Naive B cell (primary cell): Measurements from ENCODE around the gene SORL1. TPM values are rescaled to one million over a fixed set of nuclear protein-coding genes. Genes with fewer than 3 reads are reported as not detected.

Experiments
- ATAC-seq, 2 donors: fragments of 150-1000 bp; cut with Tn5 transposase; 2 replicates each; pipeline ENCODE4 v1.10.0; 2021; ENCODE audit warnings: low read depth in 2 of 2, mild to moderate bottlenecking in 2 of 2, moderate library complexity in 2 of 2
- DNase-seq: peaks from one replicate; pipeline ENCODE4 v3.0.0; 2022
- H3K27ac Mint-ChIP-seq, 6 donors: one replicate each; pipeline ENCODE4 v1.8.0; 2020 to 2022; ENCODE audit warnings: mild to moderate bottlenecking in 6 of 6, mixed read lengths in 6 of 6, moderate library complexity in 5 of 6, inconsistent platforms in 2 of 6
- H3K27me3 Mint-ChIP-seq, 3 donors: one replicate each; pipeline ENCODE4 v1.8.0; 2021 to 2022; ENCODE audit warnings: mixed read lengths in 3 of 3, mild to moderate bottlenecking in 1 of 3
- H3K36me3 Mint-ChIP-seq, 2 donors: one replicate each; pipeline ENCODE4 v1.8.0; 2020 to 2022; ENCODE audit warnings: mixed read lengths in 2 of 2, inconsistent platforms in 1 of 2, mild to moderate bottlenecking in 1 of 2
- H3K4me1 Mint-ChIP-seq, 3 donors: one replicate each; pipeline ENCODE4 v1.8.0; 2020 to 2022; ENCODE audit warnings: mixed read lengths in 3 of 3, inconsistent platforms in 1 of 3, mild to moderate bottlenecking in 1 of 3, moderate library complexity in 1 of 3
- H3K4me3 Mint-ChIP-seq, 8 donors: one replicate each; pipeline ENCODE4 v1.8.0; 2020 to 2022; ENCODE audit warnings: mild to moderate bottlenecking in 8 of 8, mixed read lengths in 8 of 8, moderate library complexity in 8 of 8, inconsistent platforms in 2 of 8
- H3K9me3 Mint-ChIP-seq, 7 donors: one replicate each; pipeline ENCODE4 v1.8.0; 2020 to 2022; ENCODE audit warnings: mixed read lengths in 7 of 7, mild to moderate bottlenecking in 5 of 7, inconsistent platforms in 2 of 7, moderate library complexity in 1 of 7
- polyA plus RNA-seq, 6 donors: library from polyadenylated mRNA; unstranded; fragments of 300-500 nt; fragmentation: Illumina TruSeq; gene quantifications; one replicate each; pipeline ENCODE4 v1.2.3, GENCODE V29; 2021; ENCODE audit warnings: low read depth in 6 of 6

Gene SORL1
- polyA plus RNA-seq, 6 donors from 2014 or later = 61.7 to 102 (median 83.8) TPM

GRCh38 chr11:121645001-121645400 lies 192.9 kb downstream of the SORL1 start:
- Mint-ChIP-seq H3K36me3 (no peaks in the 10 kb centered on the region), H3K9me3 (no peaks in the 10 kb centered on the region), H3K4me1 (no peaks in the 10 kb centered on the region), H3K4me3 (no peak overlapping the region), H3K27ac (peak overlapping the region in 1 of 6 donors; percentile 28), H3K27me3 (peaks cover 0 to 8% (median 0%) of the 10 kb centered on the region in 3 donors)
- no peak for DNase-seq
- ATAC-seq = no peak

DNA sequence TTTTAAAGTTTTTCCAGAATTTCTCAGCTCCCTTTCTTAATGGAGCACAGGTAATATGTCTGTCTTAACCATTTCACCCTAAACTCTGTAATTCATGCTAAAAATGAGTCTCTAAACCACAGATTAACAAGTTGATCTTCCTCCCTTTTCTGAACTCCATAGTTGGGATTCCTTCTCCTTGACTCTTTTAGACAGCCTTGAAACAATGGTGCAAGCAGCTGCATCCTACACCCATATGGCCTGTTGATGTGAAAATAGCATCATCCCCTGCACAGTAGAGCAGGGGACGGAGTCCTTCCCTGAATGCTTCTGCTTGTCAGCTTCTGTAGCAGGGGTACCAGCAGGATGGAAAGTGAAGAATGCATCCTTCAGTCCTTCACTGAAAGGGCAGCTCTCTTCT lies 193.5 kb downstream of the SORL1 start:
- DNase-seq (no peak), ATAC-seq (no peak)
- H3K27me3 Mint-ChIP-seq = peaks cover 0 to 8% (median 0%) of the 10 kb centered on the region in 3 donors
- no peaks in the 10 kb centered on the region for H3K9me3 Mint-ChIP-seq
- no peak overlapping the region for H3K27ac Mint-ChIP-seq
- H3K36me3 Mint-ChIP-seq = no peaks in the 10 kb centered on the region
- H3K4me1 Mint-ChIP-seq = no peaks in the 10 kb centered on the region
- no peak overlapping the region for H3K4me3 Mint-ChIP-seq

- H3K27me3 Mint-ChIP-seq = peaks cover 3 to 21% (median 8%) of the 10 kb centered on the region in 3 donors
- peak overlapping the region in 1 of 6 donors; percentile 9 for H3K27ac Mint-ChIP-seq
- no peak for ATAC-seq
- H3K4me3 Mint-ChIP-seq = no peak overlapping the region
- peaks cover 0 to 1% (median 0%) of the 10 kb centered on the region in 7 donors for H3K9me3 Mint-ChIP-seq
- no peaks in the 10 kb centered on the region for H3K36me3 Mint-ChIP-seq
- no peak for DNase-seq
- H3K4me1 Mint-ChIP-seq = no peaks in the 10 kb centered on the region
These were observed 196.2 kb downstream of the SORL1 start for GRCh38 chr11:121648306-121648705.

DNA sequence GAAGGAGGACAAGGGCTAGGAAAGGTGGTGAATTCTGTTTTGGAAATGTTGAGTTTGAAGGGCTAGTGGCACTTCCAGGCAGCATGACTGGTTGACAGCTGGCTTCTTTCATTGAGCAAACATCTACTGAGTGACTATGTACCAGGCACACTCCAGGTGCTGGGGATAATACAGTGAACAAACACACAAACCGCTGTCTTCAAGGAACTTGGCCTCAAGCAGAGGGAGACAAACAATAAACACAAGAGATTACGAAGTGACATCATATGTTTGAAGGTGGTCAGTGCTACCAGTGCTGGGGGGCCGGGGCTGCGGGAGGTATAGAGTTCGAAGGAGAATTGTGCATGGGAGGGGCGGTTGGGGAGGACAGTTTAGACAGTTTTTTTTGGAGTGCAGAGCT lies 197.7 kb downstream of the SORL1 start:
- H3K27me3 Mint-ChIP-seq = peaks cover 3 to 33% (median 22%) of the 10 kb centered on the region in 3 donors
- no peaks in the 10 kb centered on the region for H3K4me1 Mint-ChIP-seq
- H3K9me3 Mint-ChIP-seq = peaks cover 0 to 1% (median 0%) of the 10 kb centered on the region in 7 donors
- DNase-seq (no peak), ATAC-seq (no peak)
- H3K27ac Mint-ChIP-seq = peak overlapping the region in 2 of 6 donors; percentile 5 to 41
- H3K36me3 Mint-ChIP-seq = no peaks in the 10 kb centered on the region
- H3K4me3 Mint-ChIP-seq = no peak overlapping the region

GRCh38 chr11:121650351-121651256 lies 198.5 kb downstream of the SORL1 start:
- Mint-ChIP-seq H3K4me3 (no peak overlapping the region), H3K27ac (peak overlapping the region in 1 of 6 donors; percentile 41), H3K36me3 (no peaks in the 10 kb centered on the region), H3K4me1 (peaks cover 4 to 7% (median 5%) of the 10 kb centered on the region in 3 donors), H3K27me3 (peaks cover 6 to 33% (median 27%) of the 10 kb centered on the region in 3 donors), H3K9me3 (peaks cover 0 to 1% (median 0%) of the 10 kb centered on the region in 7 donors)
- DNase-seq (no peak), ATAC-seq (no peak)

GRCh38 chr11:121651257-121651605 lies 199.1 kb downstream of the SORL1 start:
- Mint-ChIP-seq H3K36me3 (no peaks in the 10 kb centered on the region), H3K27me3 (peaks cover 6 to 33% (median 27%) of the 10 kb centered on the region in 3 donors), H3K9me3 (peaks cover 0 to 1% (median 0%) of the 10 kb centered on the region in 7 donors), H3K4me3 (no peak overlapping the region), H3K4me1 (peaks cover 7 to 12% (median 12%) of the 10 kb centered on the region in 3 donors), H3K27ac (no peak overlapping the region)
- DNase-seq (no peak), ATAC-seq (no peak)

DNA sequence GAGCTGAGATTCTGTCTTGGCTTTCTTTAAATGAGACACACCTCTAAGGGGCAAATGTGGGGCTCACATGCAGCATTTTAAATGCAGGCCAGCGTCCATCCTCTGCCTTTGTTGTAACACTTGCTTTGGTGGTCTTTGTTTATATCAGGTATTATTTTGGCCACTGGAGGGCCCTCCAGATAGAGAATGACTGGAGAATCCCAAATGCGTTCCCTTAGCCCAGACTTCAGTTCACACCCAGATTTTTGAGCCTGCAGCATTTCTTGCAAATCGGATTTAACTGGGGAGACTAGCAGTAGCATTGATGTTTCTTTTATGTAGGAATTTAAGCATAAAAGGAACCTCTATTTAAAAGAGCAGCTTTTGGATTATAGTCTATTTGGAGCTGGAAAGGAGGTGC lies 200.9 kb downstream of the SORL1 start:
- ATAC-seq = no peak
- H3K27ac Mint-ChIP-seq = peak overlapping the region in 1 of 6 donors; percentile 12
- H3K4me1 Mint-ChIP-seq = peaks cover 7 to 13% (median 13%) of the 10 kb centered on the region in 3 donors

GRCh38 chr11:121654259-121654842 lies 202.2 kb downstream of the SORL1 start:
- H3K4me1 Mint-ChIP-seq = peaks cover 7 to 13% (median 13%) of the 10 kb centered on the region in 3 donors
- DNase-seq = no peak
- peak overlapping the region in 2 of 6 donors; percentile 15 to 64 for H3K27ac Mint-ChIP-seq
- H3K9me3 Mint-ChIP-seq = peaks cover 0 to 1% (median 0%) of the 10 kb centered on the region in 7 donors
- no peak for ATAC-seq
- H3K27me3 Mint-ChIP-seq = peaks cover 6 to 31% (median 27%) of the 10 kb centered on the region in 3 donors
- no peaks in the 10 kb centered on the region for H3K36me3 Mint-ChIP-seq
- peak overlapping the region in 4 of 8 donors; percentile 11 to 72 (median 32) for H3K4me3 Mint-ChIP-seq

More for the DNA sequence above, 200.9 kb downstream of the SORL1 start:
- peaks cover 6 to 33% (median 27%) of the 10 kb centered on the region in 3 donors for H3K27me3 Mint-ChIP-seq
- peaks cover 0 to 1% (median 0%) of the 10 kb centered on the region in 7 donors for H3K9me3 Mint-ChIP-seq
- H3K36me3 Mint-ChIP-seq = no peaks in the 10 kb centered on the region
- DNase-seq = no peak
- H3K4me3 Mint-ChIP-seq = peak overlapping the region in 1 of 8 donors; percentile 16

- Mint-ChIP-seq H3K4me1 (peaks cover 7 to 13% (median 13%) of the 10 kb centered on the region in 3 donors), H3K9me3 (peaks cover 0 to 1% (median 0%) of the 10 kb centered on the region in 7 donors), H3K36me3 (no peaks in the 10 kb centered on the region), H3K27me3 (peaks cover 6 to 27% (median 25%) of the 10 kb centered on the region in 3 donors), H3K27ac (peak overlapping the region in 3 of 6 donors; percentile 6 to 92 (median 78)), H3K4me3 (peak overlapping the region in 7 of 8 donors; percentile 72 to 93 (median 90))
- no peak for DNase-seq
- no peak for ATAC-seq
These were observed 202.9 kb downstream of the SORL1 start for GRCh38 chr11:121654843-121655536.

DNA sequence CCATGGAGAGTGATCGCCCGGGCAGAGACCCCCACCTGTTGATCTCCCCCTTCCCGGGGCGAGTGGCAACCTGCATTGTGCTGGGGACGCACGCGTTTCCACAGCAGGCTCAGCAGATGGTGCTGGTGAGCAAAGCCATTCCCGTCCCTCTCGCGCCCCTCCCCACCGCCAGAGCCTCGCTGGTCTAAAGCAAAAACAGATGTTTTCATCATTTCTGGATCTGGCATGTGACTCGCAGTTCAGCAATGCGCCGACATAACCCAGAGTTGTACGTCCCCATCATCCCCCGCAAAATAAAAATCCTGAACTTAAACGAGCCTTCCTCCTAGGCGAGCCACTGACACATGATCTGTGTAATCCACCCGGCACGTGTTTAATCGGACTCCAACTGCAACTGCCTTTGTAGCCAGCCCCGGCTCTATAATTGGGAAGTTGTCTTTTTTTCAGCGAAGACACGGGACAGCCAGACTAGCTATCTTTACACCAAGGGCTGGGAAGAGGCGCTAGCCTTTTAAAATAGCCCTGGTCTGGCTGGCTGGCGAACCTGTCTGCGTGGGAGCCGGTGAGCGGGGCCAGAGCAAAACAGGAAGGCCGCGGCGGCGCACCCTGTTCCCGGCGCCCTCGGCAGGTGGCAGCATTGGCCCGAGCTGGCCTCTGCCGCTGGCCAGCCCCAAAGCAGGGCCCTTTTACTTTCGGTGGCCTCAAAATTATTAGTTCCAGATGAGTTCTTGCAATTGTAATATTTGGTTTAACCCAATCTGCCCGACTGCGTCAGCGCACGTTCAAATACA lies 203.6 kb downstream of the SORL1 start:
- H3K4me1 Mint-ChIP-seq = peaks cover 7 to 13% (median 13%) of the 10 kb centered on the region in 3 donors
- H3K9me3 Mint-ChIP-seq = peaks cover 0 to 1% (median 0%) of the 10 kb centered on the region in 7 donors
- H3K27me3 Mint-ChIP-seq = peaks cover 6 to 27% (median 25%) of the 10 kb centered on the region in 3 donors
- peak; percentile 83 for ATAC-seq
- H3K27ac Mint-ChIP-seq = peak overlapping the region in 4 of 6 donors; percentile 6 to 92 (median 81)
- no peaks in the 10 kb centered on the region for H3K36me3 Mint-ChIP-seq
- H3K4me3 Mint-ChIP-seq = peak overlapping the region; percentile 72 to 93 (median 88)
- DNase-seq = peak; percentile 57

- Mint-ChIP-seq H3K27me3 (peaks cover 6 to 27% (median 25%) of the 10 kb centered on the region in 3 donors), H3K4me1 (peaks cover 7 to 13% (median 13%) of the 10 kb centered on the region in 3 donors), H3K4me3 (peak overlapping the region in 7 of 8 donors; percentile 72 to 93 (median 90)), H3K27ac (peak overlapping the region in 2 of 6 donors; percentile 61 to 84), H3K36me3 (no peaks in the 10 kb centered on the region), H3K9me3 (peaks cover 0 to 1% (median 0%) of the 10 kb centered on the region in 7 donors)
- DNase-seq = no peak
- ATAC-seq = no peak
These were observed 204.4 kb downstream of the SORL1 start for GRCh38 chr11:121656328-121657090.

DNA sequence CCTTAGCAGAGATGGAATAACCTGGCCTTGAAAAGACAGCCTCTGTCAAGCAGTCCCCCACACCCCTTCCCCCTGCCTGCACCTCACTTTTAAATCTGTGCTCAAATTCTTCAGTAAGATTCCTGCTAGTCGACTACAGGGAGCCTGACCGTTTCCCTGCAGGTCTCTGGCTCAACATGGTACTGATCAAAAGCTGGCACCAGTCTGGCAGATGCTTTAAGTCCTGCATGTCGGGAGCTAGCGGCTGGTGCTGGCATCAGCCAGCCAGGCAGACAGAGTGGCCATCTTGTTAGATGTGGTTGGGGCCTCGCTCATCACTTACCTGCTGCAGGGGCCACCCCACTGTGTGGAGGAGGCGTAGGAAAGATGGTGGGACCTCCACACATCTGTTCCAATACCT lies 205.0 kb downstream of the SORL1 start:
- H3K27ac Mint-ChIP-seq = no peak overlapping the region
- ATAC-seq (no peak), DNase-seq (no peak)
- no peaks in the 10 kb centered on the region for H3K9me3 Mint-ChIP-seq
- H3K4me1 Mint-ChIP-seq = peaks cover 7 to 13% (median 13%) of the 10 kb centered on the region in 3 donors
- peaks cover 4 to 21% (median 18%) of the 10 kb centered on the region in 3 donors for H3K27me3 Mint-ChIP-seq
- no peaks in the 10 kb centered on the region for H3K36me3 Mint-ChIP-seq
- peak overlapping the region in 1 of 8 donors; percentile 26 for H3K4me3 Mint-ChIP-seq
